Rectal smooth muscle tissue (tissue), 1 donor: Measurements from ENCODE around the gene HS6ST3.
A peak's percentile ranks its signal among the peaks of the same experiment; 100 is the strongest.

Source experiments
- H3K27ac ChIP-seq: one replicate; pipeline ENCODE4 v1.7.0; 2013; ENCODE audit warnings: low read depth, low read length, inconsistent platforms
- H3K27me3 ChIP-seq: one replicate; pipeline ENCODE4 v1.7.0; 2013; ENCODE audit warnings: low read length; ENCODE audit not compliant: control insufficient read depth, insufficient read depth
- H3K36me3 ChIP-seq: one replicate; pipeline ENCODE4 v1.7.0; 2013; ENCODE audit warnings: low read length; ENCODE audit not compliant: control insufficient read depth, insufficient read depth
- H3K4me1 ChIP-seq: one replicate; pipeline ENCODE4 v1.7.0; 2013; ENCODE audit warnings: low read length; ENCODE audit not compliant: control insufficient read depth, insufficient read depth
- H3K4me3 ChIP-seq: one replicate; pipeline ENCODE4 v1.7.0; 2013; ENCODE audit warnings: low read length
- H3K9ac ChIP-seq: one replicate; pipeline ENCODE4 v1.7.0; 2013; ENCODE audit warnings: low read length

HS6ST3 gene

GRCh38 chr13:96179309-96179708, 89.4 kb downstream of the HS6ST3 start:
- Histone ChIP-seq H3K9ac (no peak overlapping the region), H3K27me3 (no peaks in the 10 kb centered on the region), H3K36me3 (no peaks in the 10 kb centered on the region), H3K4me3 (no peak overlapping the region), H3K4me1 (no peaks in the 10 kb centered on the region), H3K27ac (no peak overlapping the region)

DNA sequence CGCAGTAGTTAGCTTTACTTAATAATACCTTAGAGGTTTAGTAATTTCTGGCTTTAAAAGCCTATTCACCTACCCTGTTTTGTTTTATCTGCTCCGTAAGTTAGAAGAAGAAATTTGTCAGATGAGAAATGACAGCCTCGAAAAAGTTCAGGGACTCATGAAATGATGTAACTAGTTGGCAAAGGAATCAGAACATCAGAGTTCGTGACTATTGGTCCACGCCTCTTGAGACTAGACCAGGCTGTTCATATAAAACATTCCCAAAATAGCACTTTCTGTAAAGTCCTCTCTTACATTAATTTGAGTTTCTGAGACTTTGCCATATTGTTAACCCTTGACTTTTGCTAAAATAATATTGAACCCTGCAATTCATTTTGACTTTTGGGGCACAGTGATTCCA, 92.0 kb downstream of the HS6ST3 start:
- Histone ChIP-seq H3K9ac (no peak overlapping the region), H3K27me3 (no peaks in the 10 kb centered on the region), H3K36me3 (no peaks in the 10 kb centered on the region), H3K4me3 (no peak overlapping the region), H3K4me1 (no peaks in the 10 kb centered on the region), H3K27ac (peak overlapping the region; percentile 51)

DNA sequence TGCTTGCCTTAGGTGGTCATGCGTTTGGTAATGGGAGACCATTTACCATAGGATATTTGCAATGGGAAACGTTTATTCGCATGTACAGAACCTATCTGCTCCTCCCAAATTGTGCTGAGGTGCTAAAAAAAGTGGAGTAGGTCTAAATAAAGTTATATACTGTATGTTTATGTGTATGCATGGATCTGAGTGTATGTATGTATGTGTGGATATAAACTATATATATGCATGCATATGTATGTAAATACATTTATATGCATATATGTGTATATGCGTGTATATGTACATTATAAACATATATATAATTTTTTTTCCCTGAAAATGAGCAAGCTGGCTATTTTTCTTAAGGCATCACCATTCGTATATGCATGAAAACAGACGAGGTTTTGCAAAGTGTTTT, 95.9 kb downstream of the HS6ST3 start:
- Histone ChIP-seq H3K36me3 (no peaks in the 10 kb centered on the region), H3K4me3 (no peak overlapping the region), H3K4me1 (no peaks in the 10 kb centered on the region), H3K27me3 (no peaks in the 10 kb centered on the region), H3K9ac (no peak overlapping the region), H3K27ac (no peak overlapping the region)

DNA sequence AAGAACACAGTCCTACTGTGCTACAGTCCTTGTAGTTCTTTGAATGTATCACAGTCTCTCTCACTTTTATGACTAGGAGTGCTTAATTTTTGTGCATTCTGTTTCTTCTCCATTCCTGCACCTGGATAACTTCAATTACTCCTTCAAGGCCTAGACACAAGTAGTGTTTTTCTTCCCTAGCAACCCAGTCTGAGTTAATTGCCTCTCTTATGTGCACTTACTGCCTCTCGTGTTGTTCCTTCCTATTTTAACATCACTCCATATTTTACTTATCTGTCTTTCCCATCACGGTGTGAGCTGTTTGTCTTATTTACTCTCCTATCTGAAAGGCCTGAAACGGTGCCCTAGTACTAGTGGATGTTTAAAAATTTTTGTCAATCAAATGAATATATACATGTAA, 101.5 kb downstream of the HS6ST3 start:
- Histone ChIP-seq H3K27me3 (no peaks in the 10 kb centered on the region), H3K4me3 (no peak overlapping the region), H3K4me1 (no peaks in the 10 kb centered on the region), H3K9ac (no peak overlapping the region), H3K27ac (no peak overlapping the region), H3K36me3 (no peaks in the 10 kb centered on the region)

DNA sequence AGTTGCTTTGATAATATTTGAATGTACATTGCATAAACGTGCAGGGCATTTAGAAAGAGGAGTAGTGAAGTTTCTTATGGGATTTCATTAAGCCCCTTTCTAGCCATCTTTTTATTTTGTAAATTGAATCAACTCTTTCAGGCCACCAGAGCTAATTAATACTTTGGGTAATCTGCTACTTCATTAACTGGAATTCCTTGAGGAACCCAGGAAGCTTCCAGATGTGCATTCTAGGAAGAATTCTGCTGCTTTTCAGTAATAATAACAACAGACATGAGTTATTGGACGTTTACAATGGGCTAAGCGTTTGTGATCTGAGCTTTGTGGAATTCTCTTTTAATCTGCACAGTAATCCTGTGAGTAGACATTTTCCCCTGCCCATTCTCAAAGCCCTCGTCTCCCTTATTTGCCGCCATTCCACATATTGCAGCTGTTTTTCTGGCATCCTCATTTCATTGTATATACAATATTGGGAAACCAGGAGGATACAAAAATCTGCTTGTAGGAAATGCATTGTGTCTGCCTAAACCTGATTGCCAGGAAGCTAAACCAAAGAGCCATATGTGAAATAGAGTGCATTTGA, 103.9 kb downstream of the HS6ST3 start:
- no peak overlapping the region for H3K4me3 ChIP-seq
- H3K9ac ChIP-seq: no peak overlapping the region
- H3K27ac ChIP-seq: no peak overlapping the region
- no peaks in the 10 kb centered on the region for H3K36me3 ChIP-seq
- no peaks in the 10 kb centered on the region for H3K4me1 ChIP-seq
- H3K27me3 ChIP-seq: no peaks in the 10 kb centered on the region

- H3K9ac ChIP-seq: no peak overlapping the region
- no peak overlapping the region for H3K27ac ChIP-seq
- H3K4me3 ChIP-seq: no peak overlapping the region
These were observed 108.1 kb downstream of the HS6ST3 start for GRCh38 chr13:96198038-96198437.

GRCh38 chr13:96199315-96199714, 109.4 kb downstream of the HS6ST3 start:
- no peak overlapping the region for H3K27ac ChIP-seq
- H3K36me3 ChIP-seq: no peaks in the 10 kb centered on the region
- no peak overlapping the region for H3K9ac ChIP-seq
- no peaks in the 10 kb centered on the region for H3K4me1 ChIP-seq
- H3K27me3 ChIP-seq: no peaks in the 10 kb centered on the region
- no peak overlapping the region for H3K4me3 ChIP-seq

More at GRCh38 chr13:96198038-96198437, 108.1 kb downstream of the HS6ST3 start:
- no peaks in the 10 kb centered on the region for H3K27me3 ChIP-seq
- no peaks in the 10 kb centered on the region for H3K36me3 ChIP-seq
- H3K4me1 ChIP-seq: no peaks in the 10 kb centered on the region

- Histone ChIP-seq H3K4me3 (no peak overlapping the region), H3K27me3 (no peaks in the 10 kb centered on the region), H3K27ac (no peak overlapping the region), H3K36me3 (no peaks in the 10 kb centered on the region), H3K9ac (no peak overlapping the region), H3K4me1 (no peaks in the 10 kb centered on the region)
These were observed 110.9 kb downstream of the HS6ST3 start for GRCh38 chr13:96200810-96201209.

DNA sequence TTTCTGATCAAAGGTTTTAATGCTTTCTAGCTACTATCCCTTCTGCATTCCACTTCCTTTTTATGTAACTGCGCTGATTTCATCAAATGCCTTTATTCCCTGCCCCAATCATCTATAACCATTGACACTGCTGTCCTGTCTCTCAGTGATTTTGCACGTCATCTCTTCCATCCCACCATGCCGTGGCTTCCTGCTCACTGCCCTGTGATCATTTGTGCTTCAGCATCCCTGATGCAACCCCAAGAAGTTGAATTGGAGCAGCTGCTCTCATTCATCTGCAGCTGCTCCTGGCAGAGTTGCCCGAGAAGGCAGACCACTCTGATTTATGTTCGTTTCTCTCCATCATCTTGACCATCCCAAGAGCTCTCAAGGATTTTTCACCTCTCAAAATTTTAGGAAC, 112.4 kb downstream of the HS6ST3 start:
- no peaks in the 10 kb centered on the region for H3K4me1 ChIP-seq
- H3K27ac ChIP-seq: no peak overlapping the region
- H3K4me3 ChIP-seq: no peak overlapping the region
- H3K9ac ChIP-seq: no peak overlapping the region
- H3K27me3 ChIP-seq: no peaks in the 10 kb centered on the region
- H3K36me3 ChIP-seq: no peaks in the 10 kb centered on the region

DNA sequence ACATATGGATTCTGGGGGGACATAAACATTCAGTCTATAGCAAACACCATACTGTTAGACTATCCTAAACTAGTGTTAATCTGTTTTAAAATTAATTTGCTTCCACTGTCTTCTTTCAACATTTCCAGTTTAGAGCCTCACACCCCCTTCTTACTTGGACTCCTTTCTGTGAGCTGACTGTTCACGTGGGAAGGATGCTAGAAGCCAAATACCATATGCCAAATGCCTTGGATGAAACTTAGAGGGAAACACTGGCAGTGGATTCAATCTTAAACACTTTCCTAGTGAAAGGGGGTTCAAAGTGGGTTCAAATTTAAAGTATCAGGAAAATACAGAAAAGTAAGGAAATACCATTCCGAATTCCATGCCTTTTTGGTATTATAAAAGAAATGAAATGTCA, 113.6 kb downstream of the HS6ST3 start:
- H3K4me3 ChIP-seq: no peak overlapping the region

DNA sequence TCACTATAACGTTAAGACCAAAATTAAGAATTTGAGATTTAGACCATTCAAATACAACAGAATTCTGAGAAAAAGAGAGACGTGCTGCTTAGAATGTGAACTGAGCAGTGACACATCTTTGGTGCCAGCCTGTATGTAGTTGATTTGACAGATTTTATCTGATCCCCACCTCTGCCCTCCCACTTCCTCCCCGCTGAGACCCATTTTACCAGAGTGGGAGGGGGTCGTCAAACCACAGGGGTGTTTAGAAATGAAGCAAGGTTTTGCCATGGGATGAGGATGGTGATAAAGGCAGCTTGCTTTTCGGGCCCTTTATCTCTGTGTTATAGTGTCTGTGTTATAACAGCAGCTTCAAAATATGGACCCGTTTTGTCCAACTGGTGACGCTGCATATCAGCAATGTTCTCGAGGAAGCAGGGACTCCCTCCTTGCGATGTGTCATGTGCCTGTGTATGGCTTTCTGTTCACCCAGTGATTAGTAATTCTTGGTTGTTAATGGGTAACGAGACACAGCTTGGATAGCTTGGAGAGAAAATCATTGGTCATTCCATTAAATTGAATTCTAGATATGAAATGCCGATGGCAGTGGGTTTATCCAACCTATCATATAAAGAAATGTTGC, 125.0 kb downstream of the HS6ST3 start:
- Histone ChIP-seq H3K27ac (no peak overlapping the region), H3K36me3 (no peaks in the 10 kb centered on the region), H3K4me3 (no peak overlapping the region), H3K4me1 (no peaks in the 10 kb centered on the region), H3K9ac (no peak overlapping the region), H3K27me3 (no peaks in the 10 kb centered on the region)

More for the DNA sequence above, 113.6 kb downstream of the HS6ST3 start:
- no peak overlapping the region for H3K9ac ChIP-seq
- H3K27ac ChIP-seq: no peak overlapping the region
- H3K27me3 ChIP-seq: no peaks in the 10 kb centered on the region
- H3K4me1 ChIP-seq: no peaks in the 10 kb centered on the region
- no peaks in the 10 kb centered on the region for H3K36me3 ChIP-seq

DNA sequence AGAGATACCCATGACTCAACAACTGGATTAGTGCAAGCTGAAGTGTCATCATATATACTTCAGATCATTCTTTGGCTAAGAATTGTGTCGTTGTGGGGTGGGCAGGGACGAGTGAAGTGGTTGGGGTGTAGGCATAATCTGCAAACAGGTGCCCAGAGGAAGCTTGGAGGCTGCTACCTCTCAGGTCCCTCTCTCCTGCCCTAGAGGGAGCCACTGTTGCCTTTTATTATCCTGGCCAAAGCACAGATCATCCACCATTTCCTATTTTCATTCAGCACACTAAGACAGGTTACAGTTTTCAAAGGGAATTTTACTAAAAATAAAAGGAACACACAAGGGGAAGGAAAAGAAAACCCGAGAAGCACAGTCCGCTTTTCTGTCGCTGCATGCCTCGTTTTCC, 126.6 kb downstream of the HS6ST3 start:
- Histone ChIP-seq H3K4me3 (no peak overlapping the region), H3K27me3 (no peaks in the 10 kb centered on the region), H3K36me3 (no peaks in the 10 kb centered on the region), H3K4me1 (no peaks in the 10 kb centered on the region), H3K9ac (no peak overlapping the region), H3K27ac (no peak overlapping the region)

DNA sequence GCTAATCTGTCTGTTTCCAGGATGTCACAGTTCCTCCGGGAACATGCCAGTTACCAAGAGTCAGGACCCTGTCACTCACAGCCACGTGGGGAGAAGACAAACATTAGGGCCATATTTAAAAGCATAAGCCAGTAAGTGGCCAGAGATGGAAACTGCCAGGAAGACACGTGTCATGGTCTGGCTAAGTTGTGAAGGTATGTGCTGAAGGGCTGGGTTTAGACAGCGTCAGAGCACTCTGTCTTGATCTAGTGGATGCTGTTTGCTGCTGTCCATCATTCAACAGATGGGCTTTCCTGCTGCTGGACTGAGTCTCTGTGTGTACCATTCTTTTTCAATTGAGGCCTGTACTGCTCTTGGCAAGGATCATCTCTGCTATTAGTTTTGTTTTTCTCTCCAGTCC, 128.6 kb downstream of the HS6ST3 start:
- H3K27me3 ChIP-seq: no peaks in the 10 kb centered on the region

More for the DNA sequence above, 128.6 kb downstream of the HS6ST3 start:
- H3K27ac ChIP-seq: no peak overlapping the region
- H3K4me1 ChIP-seq: peaks cover 2% of the 10 kb centered on the region
- no peaks in the 10 kb centered on the region for H3K36me3 ChIP-seq
- no peak overlapping the region for H3K4me3 ChIP-seq
- no peak overlapping the region for H3K9ac ChIP-seq
